ENCODE measurements around the gene RAPGEF5. TPM values are rescaled to one million over a fixed set of nuclear protein-coding genes. Genes with fewer than 3 reads are reported as not detected.

RAPGEF5 gene
- polyA plus RNA-seq, 1 donor (not counting 4 experiments of a cell fraction or from before 2014, with no cell fraction given) = 2.1 TPM

DNA sequence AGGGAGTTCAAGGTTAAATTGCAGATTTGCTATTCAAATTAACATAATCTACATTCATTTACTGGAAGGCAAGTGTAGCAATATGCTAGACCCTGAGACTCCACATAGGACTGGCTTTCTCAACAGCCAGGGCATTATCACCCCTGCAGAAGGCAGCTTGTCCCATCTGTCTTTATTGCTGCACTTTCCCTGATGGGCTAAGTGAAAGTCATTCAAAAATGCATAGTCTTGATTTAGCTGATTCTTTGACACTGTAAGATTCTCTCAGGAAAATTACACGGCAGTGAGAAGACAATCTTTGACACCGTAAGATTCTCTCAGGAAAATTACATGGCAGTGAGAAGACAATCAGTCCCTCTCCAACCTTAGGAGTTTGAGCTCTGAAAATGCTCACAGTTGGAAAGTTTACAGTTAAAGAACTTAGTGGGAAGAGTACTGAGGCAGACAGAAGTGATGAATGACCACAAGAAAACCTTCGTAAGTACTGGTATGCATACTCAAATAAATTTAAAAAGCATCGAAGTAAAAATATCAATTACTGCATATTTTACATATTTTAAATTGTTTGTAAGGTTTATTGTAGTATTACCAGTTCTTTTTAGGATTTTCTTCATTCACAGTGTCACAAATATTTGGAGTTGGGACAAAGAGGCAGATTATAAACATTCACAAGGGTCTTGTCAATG is 88.9 kb downstream of the RAPGEF5 start:
- H3K9ac ChIP-seq (ENCODE audit: control insufficient read depth, extremely low read depth, insufficient read depth, low read length) = no peak overlapping the region
- no peaks in the 10 kb centered on the region for H3K36me3 ChIP-seq (ENCODE audit: control insufficient read depth in 2 of 2, extremely low read depth in 1 of 2, insufficient read depth in 2 of 2, low read length in 2 of 2)
- H4K20me1 ChIP-seq (ENCODE audit: control insufficient read depth, extremely low read depth, insufficient read depth, low read length) = peaks cover 2% of the 10 kb centered on the region
- dilution Hi-C loops (cut with MboI; ENCODE audit: extremely low pct_ligation_motif_present, low sequenced_read_pairs) = no loop called here
- H3K27ac ChIP-seq (ENCODE audit: control insufficient read depth, insufficient read depth, low read length) = no peak overlapping the region
- no peak overlapping the region for H2AFZ ChIP-seq (ENCODE audit: control insufficient read depth, low read length)
- H3K9me3 ChIP-seq (ENCODE audit: control insufficient read depth, low read depth, low read length) = no peaks in the 10 kb centered on the region
- peaks cover 9% of the 10 kb centered on the region for H3K4me1 ChIP-seq (ENCODE audit: control insufficient read depth, extremely low read depth, insufficient read depth, low read length)
- TF ChIP-seq, protein P1, sequence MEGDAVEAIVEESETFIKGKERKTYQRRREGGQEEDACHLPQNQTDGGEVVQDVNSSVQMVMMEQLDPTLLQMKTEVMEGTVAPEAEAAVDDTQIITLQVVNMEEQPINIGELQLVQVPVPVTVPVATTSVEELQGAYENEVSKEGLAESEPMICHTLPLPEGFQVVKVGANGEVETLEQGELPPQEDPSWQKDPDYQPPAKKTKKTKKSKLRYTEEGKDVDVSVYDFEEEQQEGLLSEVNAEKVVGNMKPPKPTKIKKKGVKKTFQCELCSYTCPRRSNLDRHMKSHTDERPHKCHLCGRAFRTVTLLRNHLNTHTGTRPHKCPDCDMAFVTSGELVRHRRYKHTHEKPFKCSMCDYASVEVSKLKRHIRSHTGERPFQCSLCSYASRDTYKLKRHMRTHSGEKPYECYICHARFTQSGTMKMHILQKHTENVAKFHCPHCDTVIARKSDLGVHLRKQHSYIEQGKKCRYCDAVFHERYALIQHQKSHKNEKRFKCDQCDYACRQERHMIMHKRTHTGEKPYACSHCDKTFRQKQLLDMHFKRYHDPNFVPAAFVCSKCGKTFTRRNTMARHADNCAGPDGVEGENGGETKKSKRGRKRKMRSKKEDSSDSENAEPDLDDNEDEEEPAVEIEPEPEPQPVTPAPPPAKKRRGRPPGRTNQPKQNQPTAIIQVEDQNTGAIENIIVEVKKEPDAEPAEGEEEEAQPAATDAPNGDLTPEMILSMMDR (optimal IDR thresholded peaks at IDR 0.05 in 1 of 3, IDR thresholded peaks at IDR 0.05 in 1 of 3, conservative IDR thresholded peaks at IDR 0.05 in 1 of 3; ENCODE audit: extremely low read depth in 1 of 3, insufficient read depth in 2 of 3, low read length in 3 of 3) = no peak
- no peak for TF ChIP-seq EZH2 (IDR thresholded peaks at IDR 0.05; ENCODE audit: low read length)
- H3K79me2 ChIP-seq (ENCODE audit: control insufficient read depth, insufficient read depth, low read length) = no peaks in the 10 kb centered on the region
- H3K4me2 ChIP-seq (ENCODE audit: control insufficient read depth, extremely low read depth, insufficient read depth, low read depth, low read length) = no peak overlapping the region
- H3K9me1 ChIP-seq (ENCODE audit: control insufficient read depth, extremely low read depth, insufficient read depth, low read length) = no peaks in the 10 kb centered on the region
- no peak overlapping the region for H3K4me3 ChIP-seq (ENCODE audit: control insufficient read depth in 2 of 3, extremely low read depth in 1 of 3, insufficient read depth in 2 of 3, low read depth in 1 of 3, low read length in 3 of 3)
- FAIRE-seq = no peak
- DNase-seq (ENCODE audit: low read depth, low spot score) = no peak
- H3K27me3 ChIP-seq (ENCODE audit: control insufficient read depth, extremely low read depth, insufficient read depth, low read length) = no peaks in the 10 kb centered on the region

DNA sequence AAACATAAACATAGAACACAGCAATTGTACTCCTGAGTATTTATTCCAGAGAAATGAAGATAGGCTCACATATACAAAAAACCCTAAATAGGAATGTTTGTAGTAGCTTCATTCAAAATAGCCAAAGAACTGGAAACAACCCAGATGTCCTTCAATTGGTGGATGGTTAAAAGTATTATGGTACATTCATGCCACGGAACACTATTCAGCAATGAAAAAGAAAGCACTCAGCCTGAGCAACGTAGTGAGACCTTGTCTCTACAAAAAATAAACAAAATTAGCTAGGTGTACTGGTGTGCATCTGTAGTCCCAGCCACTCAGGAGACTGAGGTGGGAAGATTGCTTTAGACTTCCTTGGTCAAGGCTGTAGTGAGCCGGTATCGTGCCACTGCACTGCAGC is 94.4 kb downstream of the RAPGEF5 start:
- Histone ChIP-seq H4K20me1 (ENCODE audit: control insufficient read depth, extremely low read depth, insufficient read depth, low read length) (peaks cover 2% of the 10 kb centered on the region), H3K4me3 (ENCODE audit: control insufficient read depth in 2 of 3, extremely low read depth in 1 of 3, insufficient read depth in 2 of 3, low read depth in 1 of 3, low read length in 3 of 3) (no peak overlapping the region), H3K36me3 (ENCODE audit: control insufficient read depth in 2 of 2, extremely low read depth in 1 of 2, insufficient read depth in 2 of 2, low read length in 2 of 2) (no peaks in the 10 kb centered on the region), H3K4me1 (ENCODE audit: control insufficient read depth, extremely low read depth, insufficient read depth, low read length) (no peaks in the 10 kb centered on the region), H3K4me2 (ENCODE audit: control insufficient read depth, extremely low read depth, insufficient read depth, low read depth, low read length) (no peak overlapping the region), H3K9me1 (ENCODE audit: control insufficient read depth, extremely low read depth, insufficient read depth, low read length) (no peaks in the 10 kb centered on the region), H3K9me3 (ENCODE audit: control insufficient read depth, low read depth, low read length) (no peaks in the 10 kb centered on the region), H3K27me3 (ENCODE audit: control insufficient read depth, extremely low read depth, insufficient read depth, low read length) (no peaks in the 10 kb centered on the region), H3K27ac (ENCODE audit: control insufficient read depth, insufficient read depth, low read length) (no peak overlapping the region), H2AFZ (ENCODE audit: control insufficient read depth, low read length) (no peak overlapping the region), H3K79me2 (ENCODE audit: control insufficient read depth, insufficient read depth, low read length) (no peaks in the 10 kb centered on the region), H3K9ac (ENCODE audit: control insufficient read depth, extremely low read depth, insufficient read depth, low read length) (no peak overlapping the region)
- no peak for TF ChIP-seq EZH2 (IDR thresholded peaks at IDR 0.05; ENCODE audit: low read length)
- TF ChIP-seq, protein P1 (optimal IDR thresholded peaks at IDR 0.05 in 1 of 3, IDR thresholded peaks at IDR 0.05 in 1 of 3, conservative IDR thresholded peaks at IDR 0.05 in 1 of 3; ENCODE audit: extremely low read depth in 1 of 3, insufficient read depth in 2 of 3, low read length in 3 of 3) = no peak
- dilution Hi-C loops (cut with MboI; ENCODE audit: extremely low pct_ligation_motif_present, low sequenced_read_pairs) = no loop called here
- FAIRE-seq = no peak
- DNase-seq (ENCODE audit: low read depth, low spot score) = no peak

Data from keratinocyte (primary cell).